Measurements from ENCODE around the gene CLTC.

- TF ChIP-seq MAX (IDR thresholded peaks at IDR 0.05; ENCODE audit: low read depth, low read length) (no peak), CTCF (IDR thresholded peaks at IDR 0.05; ENCODE audit: low read depth, low read length) (no peak), POLR2A (IDR thresholded peaks at IDR 0.05; ENCODE audit: extremely low read depth, insufficient read length) (no peak), MYC (IDR thresholded peaks at IDR 0.05; ENCODE audit: low read depth, low read length) (no peak)
Observed at GRCh38 chr17:59572301-59572924, 47.3 kb upstream of the CLTC start.

All from NB4 (cell line).